HCT116 (cell line): ENCODE results near the gene IQCM. TPM values are rescaled to one million over a fixed set of nuclear protein-coding genes. Genes with fewer than 3 reads are reported as not detected.

Experiments
- ATAC-seq: fragments of 200-7000 bp; cut with Tn5 transposase; 2 replicates; pipeline ENCODE4 v1.9.1; 2020; ENCODE audit warnings: mild to moderate bottlenecking, moderate library complexity
- BruUV-seq: library from RNA; stranded (reverse); fragments of 400-500 nt; replicated peaks from 2 replicates; lab custom pipeline; 2021; lab: Mats Ljungman, UMichigan
- CTCF ChIA-PET: fragments of 300-600 bp; sonication (Branson Sonifier 250); formaldehyde crosslinking; loops from one replicate; lab custom pipeline; 2021; ENCODE audit warnings: antibody characterized with exemption; lab: Charles Lee
- POLR2A ChIA-PET: fragments of 300-600, 350-600 bp; sonication (Branson Sonifier 250); formaldehyde crosslinking; loops from one replicate; lab custom pipeline; 2021; ENCODE audit warnings: antibody characterized with exemption; lab: Charles Lee
- RAD21 ChIA-PET, 2 experiments: fragments of 300-600 bp; sonication (Branson Sonifier 250); formaldehyde crosslinking; loops; one replicate each; lab custom pipeline; 2023; ENCODE audit warnings: low total read pairs in 2 of 2; ENCODE audit not compliant: uncharacterized antibody in 2 of 2, unreplicated experiment in 2 of 2, low non-redundant PET in 1 of 2; lab: Charles Lee
- DNase-seq: peaks from one replicate; pipeline ENCODE4 v3.0.0-alpha.2; 2010; ENCODE audit warnings: low read depth, low spot score
- H2AFZ ChIP-seq: fragments of 200-600 bp; shearing (Covaris generic), sonication (generic); 2 replicates; pipeline ENCODE4 v1.6.1; 2017; ENCODE audit warnings: low read depth, mixed run types, mixed read lengths, antibody characterized with exemption, low read length; ENCODE audit not compliant: poor library complexity, severe bottlenecking
- H3K27ac ChIP-seq: 2 replicates; pipeline ENCODE4 v1.5.1; 2012; ENCODE audit warnings: low read depth, low read length
- H3K27me3 ChIP-seq: fragments of 200-600 bp; sonication (generic); 2 replicates; pipeline ENCODE4 v1.6.1; 2016; ENCODE audit warnings: mixed run types, low read length, mixed read lengths; ENCODE audit not compliant: insufficient read depth
- H3K36me3 ChIP-seq, 2 experiments: fragments of 200-500 bp in 1 of 2; fragments of 200-600 bp in 1 of 2; sonication (Bioruptor generic) in 1 of 2; sonication (generic) in 1 of 2; 2 replicates each; pipeline versions ENCODE4 v1.5.1 to v1.6.1; 2014 to 2016; ENCODE audit warnings: low read length in 2 of 2, inconsistent platforms in 1 of 2, mixed read lengths in 1 of 2, mixed run types in 1 of 2; ENCODE audit not compliant: insufficient read depth in 2 of 2, control insufficient read depth in 1 of 2
- H3K4me1 ChIP-seq, 2 experiments: fragments of 200-600 bp in 1 of 2; sonication (generic) in 1 of 2; 2 replicates each; pipeline versions ENCODE4 v1.5.1 to v1.6.1; 2012 to 2017; ENCODE audit warnings: low read length in 2 of 2, inconsistent platforms in 1 of 2, mild to moderate bottlenecking in 1 of 2, mixed read lengths in 1 of 2, mixed run types in 1 of 2, moderate library complexity in 1 of 2; ENCODE audit not compliant: insufficient read depth in 2 of 2, control insufficient read depth in 1 of 2
- H3K4me2 ChIP-seq: fragments of 200-600 bp; sonication (generic); 2 replicates; pipeline ENCODE4 v1.6.1; 2017; ENCODE audit warnings: mixed run types, low read length, mixed read lengths
- H3K4me3 ChIP-seq, 2 experiments: fragments of 200-600 bp in 1 of 2; sonication (generic) in 1 of 2; replicated peaks in 1 of 2; 2 replicates each; pipeline ENCODE4 v1.5.1; 2011 to 2016; ENCODE audit warnings: low read length in 2 of 2, control low read depth in 1 of 2, low read depth in 1 of 2, mild to moderate bottlenecking in 1 of 2, mixed read lengths in 1 of 2, mixed run types in 1 of 2
- H3K79me2 ChIP-seq: fragments of 200-600 bp; sonication (generic); 2 replicates; pipeline ENCODE4 v1.6.1; 2017; ENCODE audit warnings: mild to moderate bottlenecking, mixed run types, low read length, moderate library complexity, mixed read lengths; ENCODE audit not compliant: insufficient read depth
- H3K9ac ChIP-seq: fragments of 200-600 bp; sonication (generic); 2 replicates; pipeline ENCODE4 v1.6.1; 2016; ENCODE audit warnings: low read length, mixed read lengths
- H3K9me2 ChIP-seq: fragments of 200-600 bp; sonication (generic), shearing (Covaris generic); 2 replicates; pipeline ENCODE4 v1.6.1; 2017; ENCODE audit warnings: mixed run types, mild to moderate bottlenecking, moderate library complexity; ENCODE audit not compliant: insufficient read depth
- H3K9me3 ChIP-seq, 2 experiments: fragments of 200-500 bp in 1 of 2; fragments of 200-600 bp in 1 of 2; sonication (Bioruptor generic) in 1 of 2; sonication (generic) in 1 of 2; 2 replicates each; pipeline ENCODE4 v1.6.1; 2014 to 2017; ENCODE audit warnings: low read length in 2 of 2, mixed read lengths in 2 of 2, inconsistent platforms in 1 of 2, low read depth in 1 of 2, mild to moderate bottlenecking in 1 of 2, mixed run types in 1 of 2, moderate library complexity in 1 of 2; ENCODE audit not compliant: control insufficient read depth in 1 of 2, insufficient read depth in 1 of 2
- H4K20me1 ChIP-seq: fragments of 200-600 bp; sonication (generic), shearing (Covaris generic); 2 replicates; pipeline ENCODE4 v1.6.1; 2017; ENCODE audit warnings: mixed run types, mild to moderate bottlenecking, moderate library complexity; ENCODE audit not compliant: insufficient read depth
- CTCF ChIP-seq, 3 experiments: fragments of 200-600 bp in 1 of 3; sonication (generic) in 1 of 3; IDR thresholded peaks in 2 of 3; conservative IDR thresholded peaks in 1 of 3; 2 replicates each; pipeline ENCODE4 v1.5.1; 2012 to 2017; ENCODE audit warnings: low read depth in 2 of 3, low read length in 2 of 3, antibody characterized with exemption in 1 of 3, borderline replicate concordance in 1 of 3, control low read depth in 1 of 3, mild to moderate bottlenecking in 1 of 3, mixed read lengths in 1 of 3, mixed run types in 1 of 3, moderate library complexity in 1 of 3; ENCODE audit not compliant: insufficient read depth in 1 of 3
- EGR1 ChIP-seq: IDR thresholded peaks from 2 replicates; pipeline ENCODE4 v1.6.1; 2012; ENCODE audit warnings: low read depth
- EZH2 ChIP-seq: fragments of 200-600 bp; sonication (generic); IDR thresholded peaks from 2 replicates; pipeline ENCODE4 v1.6.1; 2017; ENCODE audit warnings: antibody characterized with exemption, mixed run types
- JUND ChIP-seq: IDR thresholded peaks from 2 replicates; pipeline ENCODE4 v1.6.1; 2012
- POLR2A ChIP-seq: IDR thresholded peaks from 2 replicates; pipeline ENCODE4 v1.7.0; 2011; ENCODE audit warnings: borderline replicate concordance; ENCODE audit not compliant: insufficient read depth, insufficient read length; ENCODE audit errors: extremely low read depth
- REST ChIP-seq: IDR thresholded peaks from 2 replicates; pipeline ENCODE4 v1.6.1; 2012; ENCODE audit warnings: low read depth
- SRF ChIP-seq: IDR thresholded peaks from 2 replicates; pipeline ENCODE4 v1.6.1; 2012; ENCODE audit warnings: low read depth
- ZFX ChIP-seq: fragments of 450-650 bp; IDR thresholded peaks from 2 replicates; pipeline ENCODE4 v1.6.1; 2017
- ZNF274 ChIP-seq: fragments of 200-500 bp; sonication (Bioruptor generic); IDR thresholded peaks from 2 replicates; pipeline ENCODE4 v1.6.1; 2014; ENCODE audit warnings: mild to moderate bottlenecking, low read depth, low read length, inconsistent platforms
- intact Hi-C: fragments of 100-400 bp; cut with micrococcal nuclease; formaldehyde crosslinking; loops from 2 replicates; pipeline ENCODE4 v1.10.0; 2022
- total RNA-seq: library from RNA; stranded (reverse); gene quantifications from one replicate; pipeline ENCODE4 v1.2.1, GENCODE V29; 2021; ENCODE audit not compliant: unreplicated experiment

The IQCM gene
- total RNA-seq, 1 experiment from 2014 or later: 0.20 TPM

DNA sequence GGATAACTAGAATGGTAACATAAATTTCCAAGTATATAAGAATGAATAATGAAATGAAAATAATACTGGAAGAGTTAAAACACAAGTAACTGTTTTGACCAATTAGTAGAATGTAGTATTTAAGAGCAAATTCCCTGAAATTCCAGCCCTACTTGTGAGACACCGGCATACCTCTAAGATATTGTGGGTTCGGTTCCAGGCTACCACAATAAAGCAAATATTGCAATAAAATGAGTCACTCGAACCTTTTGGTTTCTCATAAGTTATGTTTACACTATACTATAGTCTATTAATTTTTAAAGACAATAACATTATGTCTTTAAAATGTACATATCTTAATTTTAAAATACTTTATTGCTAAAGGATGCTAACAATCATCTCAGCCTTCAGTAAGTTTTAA is 15.2 kb upstream of the IQCM start:
- no peaks in the 10 kb centered on the region for H3K9me3 ChIP-seq
- CTCF ChIA-PET: interaction anchor here (1.2 kb wide), 1 partner anchor 12 kb away, joined by 3 read pairs; no protein-coding TSS in a partner anchor
- no TSS peak for BruUV-seq
- no peaks in the 10 kb centered on the region for H3K79me2 ChIP-seq
- H4K20me1 ChIP-seq: no peaks in the 10 kb centered on the region
- DNase-seq: no peak
- no peak overlapping the region for H3K4me3 ChIP-seq
- H3K36me3 ChIP-seq: no peaks in the 10 kb centered on the region
- RAD21 ChIA-PET: no interaction called here
- no peaks in the 10 kb centered on the region for H3K27me3 ChIP-seq
- intact Hi-C loops: no loop called here
- no peak overlapping the region for H3K4me2 ChIP-seq
- H3K27ac ChIP-seq: no peak overlapping the region
- POLR2A ChIA-PET: no interaction called here
- TF ChIP-seq REST (no peak), POLR2A (no peak), ZFX (no peak), JUND (no peak), EGR1 (no peak), CTCF (IDR thresholded peaks at IDR 0.05 in 2 of 3, conservative IDR thresholded peaks at IDR 0.05 in 1 of 3; ENCODE audit: borderline replicate concordance in 1 of 3, insufficient read depth in 1 of 3, low read depth in 2 of 3, low read length in 2 of 3) (no peak), EZH2 (no peak), SRF (no peak), ZNF274 (no peak)
- peaks cover 0 to 12% of the 10 kb centered on the region in 2 experiments; a peak in 2 of 4 replicates for H3K4me1 ChIP-seq
- ATAC-seq: no peak
- no peaks in the 10 kb centered on the region for H3K9me2 ChIP-seq
- H3K9ac ChIP-seq: no peak overlapping the region
- no peak overlapping the region for H2AFZ ChIP-seq
